ENCODE measurements around the gene TDRD5.
A peak's percentile ranks its signal among the peaks of the same experiment; 100 is the strongest.

The TDRD5 gene

DNA sequence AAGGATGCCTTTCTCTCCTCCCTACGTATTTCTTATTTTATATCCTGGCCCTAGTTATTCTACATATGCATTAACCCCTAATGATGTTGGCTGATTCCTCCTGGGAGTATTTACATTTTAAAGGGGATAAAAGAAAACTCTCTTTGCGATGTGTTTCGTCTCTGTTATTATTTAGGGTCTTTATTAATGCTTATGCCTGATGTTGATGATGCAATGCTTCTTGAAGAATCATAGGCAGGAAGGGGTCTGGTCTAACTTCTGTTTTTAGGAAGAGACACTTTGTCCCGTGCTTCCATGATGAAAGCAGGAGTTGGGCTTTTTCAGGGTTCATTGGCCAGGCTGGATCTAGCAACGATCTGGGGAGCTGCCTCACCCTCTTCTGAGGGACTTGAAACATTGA is 15.1 kb upstream of the TDRD5 start:
- H3K27me3 ChIP-seq (ENCODE audit: control insufficient read depth in 1 of 2, insufficient read depth in 2 of 2, low read length in 2 of 2): peaks cover 0 to 21% of the 10 kb centered on the region in 2 donors
- H3K4me3 ChIP-seq (ENCODE audit: low read depth in 1 of 2, low read length in 2 of 2): no peak overlapping the region

DNA sequence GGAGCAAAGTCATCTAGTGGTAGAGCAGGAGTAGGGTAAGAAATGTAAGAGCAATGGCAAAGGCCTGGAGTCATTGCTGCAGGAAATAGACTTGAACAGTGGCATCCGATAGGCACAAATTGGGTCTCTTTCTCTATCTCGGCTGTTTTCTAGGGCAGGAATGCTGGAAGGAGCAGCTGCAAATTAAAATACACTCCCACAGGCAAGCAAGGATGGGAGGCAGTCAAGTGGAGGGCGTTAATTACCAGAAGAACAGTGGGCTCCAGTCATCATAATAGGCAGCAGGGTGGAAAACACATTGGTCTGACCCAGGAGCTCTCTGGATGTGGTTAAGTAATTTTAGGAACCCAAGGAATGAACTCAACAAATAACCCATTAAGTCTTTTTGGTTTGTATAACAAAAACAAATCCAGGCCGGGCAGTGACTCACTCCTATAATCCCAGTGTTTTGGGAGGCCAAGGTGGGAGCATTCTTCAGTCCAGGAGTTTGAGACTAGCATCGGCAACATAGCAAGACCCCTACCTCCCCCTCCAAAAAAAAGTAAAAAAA is 7.8 kb upstream of the TDRD5 start:
- H3K9ac ChIP-seq (ENCODE audit: low read length): no peak overlapping the region
- H3K27me3 ChIP-seq (ENCODE audit: control insufficient read depth in 1 of 2, insufficient read depth in 2 of 2, low read length in 2 of 2): no peaks in the 10 kb centered on the region
- no peak overlapping the region for H3K27ac ChIP-seq (ENCODE audit: low read depth, low read length)
- no peaks in the 10 kb centered on the region for H3K4me1 ChIP-seq (ENCODE audit: insufficient read depth, low read length)
- H3K4me3 ChIP-seq (ENCODE audit: low read depth in 1 of 2, low read length in 2 of 2): no peak overlapping the region
- H3K36me3 ChIP-seq (ENCODE audit: insufficient read depth, low read length): no peaks in the 10 kb centered on the region
- no peaks in the 10 kb centered on the region for H3K9me3 ChIP-seq (ENCODE audit: low read length)

More for the DNA sequence above, 15.1 kb upstream of the TDRD5 start:
- no peaks in the 10 kb centered on the region for H3K4me1 ChIP-seq (ENCODE audit: insufficient read depth, low read length)
- no peaks in the 10 kb centered on the region for H3K9me3 ChIP-seq (ENCODE audit: low read length)
- H3K27ac ChIP-seq (ENCODE audit: low read depth, low read length): no peak overlapping the region
- no peaks in the 10 kb centered on the region for H3K36me3 ChIP-seq (ENCODE audit: insufficient read depth, low read length)
- H3K9ac ChIP-seq (ENCODE audit: low read length): no peak overlapping the region

DNA sequence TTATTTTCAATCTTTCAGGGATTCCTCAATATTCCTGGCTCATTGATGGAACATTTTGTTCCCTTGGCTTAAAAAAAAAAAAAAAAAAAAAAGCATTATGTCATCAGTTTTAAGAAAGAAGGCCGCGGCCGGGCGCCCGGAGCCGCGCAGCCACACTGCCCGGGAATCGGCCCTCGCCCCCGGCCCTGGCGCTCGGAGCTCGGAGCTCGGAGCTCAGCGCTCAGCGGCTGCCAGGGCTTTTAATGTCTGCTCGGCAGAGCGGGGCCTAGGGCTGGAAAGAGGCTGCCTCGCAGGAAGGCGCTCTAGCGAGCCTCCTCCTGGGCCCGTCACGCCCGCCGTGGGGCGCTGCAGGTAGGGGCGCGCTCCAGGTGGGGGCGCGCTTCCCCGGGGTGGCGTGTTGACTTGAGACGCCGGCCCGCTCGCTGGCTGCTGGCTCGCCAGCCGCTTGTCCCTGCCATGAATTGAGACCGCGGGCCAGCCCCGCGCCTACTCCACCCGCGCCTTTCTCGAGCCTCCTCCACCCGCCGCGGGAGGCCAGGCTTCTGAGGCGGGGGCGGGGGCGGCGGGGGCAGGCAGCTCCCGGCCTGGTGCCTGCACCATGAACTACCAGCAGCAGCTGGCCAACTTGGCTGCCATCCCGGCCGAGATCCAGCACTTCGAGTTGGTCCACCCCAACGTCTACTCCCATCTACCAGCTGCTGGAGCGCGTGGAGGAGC is 5.4 kb upstream of the TDRD5 start:
- H3K36me3 ChIP-seq (ENCODE audit: insufficient read depth, low read length): no peaks in the 10 kb centered on the region
- H3K9ac ChIP-seq (ENCODE audit: low read length): no peak overlapping the region
- peaks cover 3 to 6% of the 10 kb centered on the region in 2 donors for H3K27me3 ChIP-seq (ENCODE audit: control insufficient read depth in 1 of 2, insufficient read depth in 2 of 2, low read length in 2 of 2)
- H3K4me1 ChIP-seq (ENCODE audit: insufficient read depth, low read length): no peaks in the 10 kb centered on the region
- H3K27ac ChIP-seq (ENCODE audit: low read depth, low read length): no peak overlapping the region
- H3K9me3 ChIP-seq (ENCODE audit: low read length): no peaks in the 10 kb centered on the region
- peak overlapping the region; percentile 24 to 32 for H3K4me3 ChIP-seq (ENCODE audit: low read depth in 1 of 2, low read length in 2 of 2)

DNA sequence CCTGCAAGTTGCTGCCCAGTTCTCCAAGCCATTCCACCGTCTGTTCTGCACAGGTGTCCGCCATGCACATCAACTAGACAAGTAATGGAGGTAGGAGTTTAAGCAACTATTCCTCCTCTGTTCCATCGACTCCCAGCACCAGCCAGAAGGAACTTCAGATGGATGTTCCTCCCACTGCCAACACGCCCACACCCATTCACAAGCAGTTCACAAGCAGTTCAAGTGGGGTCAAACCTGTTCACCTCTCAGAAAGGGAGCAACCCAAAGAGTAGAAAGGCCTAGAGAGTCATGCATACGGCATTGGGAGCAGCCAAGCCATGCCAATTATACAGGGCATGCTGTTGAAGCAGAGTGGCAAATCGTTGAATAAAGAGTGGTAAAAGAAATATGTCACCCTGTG is 4.3 kb upstream of the TDRD5 start:
- H3K27ac ChIP-seq (ENCODE audit: low read depth, low read length): no peak overlapping the region
- H3K36me3 ChIP-seq (ENCODE audit: insufficient read depth, low read length): no peaks in the 10 kb centered on the region
- no peaks in the 10 kb centered on the region for H3K9me3 ChIP-seq (ENCODE audit: low read length)
- H3K27me3 ChIP-seq (ENCODE audit: control insufficient read depth in 1 of 2, insufficient read depth in 2 of 2, low read length in 2 of 2): peaks cover 7 to 17% of the 10 kb centered on the region in 2 donors
- H3K9ac ChIP-seq (ENCODE audit: low read length): no peak overlapping the region
- H3K4me1 ChIP-seq (ENCODE audit: insufficient read depth, low read length): no peaks in the 10 kb centered on the region
- no peak overlapping the region for H3K4me3 ChIP-seq (ENCODE audit: low read depth in 1 of 2, low read length in 2 of 2)

DNA sequence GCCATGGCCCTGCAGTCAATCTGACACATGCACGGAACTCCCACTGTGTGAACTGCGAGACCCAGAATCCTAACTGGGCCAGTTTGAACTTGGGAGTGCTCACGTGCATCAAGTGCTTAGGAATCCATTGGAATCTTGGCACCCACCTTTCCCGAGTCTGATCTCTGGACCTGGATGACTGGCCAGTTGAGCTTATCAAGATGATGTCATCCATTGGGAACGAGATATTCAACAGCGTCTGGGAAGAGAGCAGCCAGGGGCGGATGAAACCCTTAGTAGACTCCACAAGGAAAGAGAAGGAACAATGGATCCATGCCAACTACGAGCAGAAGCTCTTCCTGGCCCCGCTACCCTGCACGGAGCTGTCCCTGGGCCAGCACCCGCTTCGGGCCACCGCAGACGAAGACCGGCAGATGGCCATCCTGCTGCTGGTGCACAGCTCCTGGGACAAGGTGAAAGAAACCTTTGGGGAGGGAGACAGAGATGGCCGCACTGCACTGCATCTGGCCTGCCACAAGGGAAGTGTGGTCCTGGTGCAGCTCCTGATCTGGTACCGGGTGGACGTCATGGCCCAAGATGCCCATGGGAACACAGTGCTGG is 3.1 kb upstream of the TDRD5 start:
- no peaks in the 10 kb centered on the region for H3K9me3 ChIP-seq (ENCODE audit: low read length)
- no peak overlapping the region for H3K9ac ChIP-seq (ENCODE audit: low read length)
- no peak overlapping the region for H3K4me3 ChIP-seq (ENCODE audit: low read depth in 1 of 2, low read length in 2 of 2)
- H3K4me1 ChIP-seq (ENCODE audit: insufficient read depth, low read length): no peaks in the 10 kb centered on the region
- H3K36me3 ChIP-seq (ENCODE audit: insufficient read depth, low read length): no peaks in the 10 kb centered on the region
- H3K27ac ChIP-seq (ENCODE audit: low read depth, low read length): no peak overlapping the region
- peaks cover 9 to 17% of the 10 kb centered on the region in 2 donors for H3K27me3 ChIP-seq (ENCODE audit: control insufficient read depth in 1 of 2, insufficient read depth in 2 of 2, low read length in 2 of 2)

DNA sequence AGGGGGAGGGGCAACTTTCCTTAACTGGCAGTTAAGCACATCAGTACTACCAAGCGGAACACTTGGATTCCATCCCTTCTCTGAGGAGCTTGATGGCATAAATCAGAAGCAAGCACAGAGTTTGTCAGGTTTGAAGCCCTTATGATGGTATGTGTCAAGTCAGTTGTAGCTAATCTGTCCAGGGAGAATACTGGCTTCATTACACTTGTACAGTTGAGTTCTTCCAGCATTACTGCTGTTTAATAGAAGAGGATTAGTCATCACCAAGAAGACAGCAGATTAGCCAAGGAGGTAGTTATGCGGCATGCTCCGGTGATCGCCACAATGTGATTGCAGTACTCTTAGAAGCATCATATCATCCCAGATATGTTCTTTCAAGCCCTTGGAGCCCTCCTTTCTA is 2.1 kb upstream of the TDRD5 start:
- peaks cover 9 to 17% of the 10 kb centered on the region in 2 donors for H3K27me3 ChIP-seq (ENCODE audit: control insufficient read depth in 1 of 2, insufficient read depth in 2 of 2, low read length in 2 of 2)
- no peak overlapping the region for H3K27ac ChIP-seq (ENCODE audit: low read depth, low read length)
- H3K4me1 ChIP-seq (ENCODE audit: insufficient read depth, low read length): no peaks in the 10 kb centered on the region
- no peaks in the 10 kb centered on the region for H3K9me3 ChIP-seq (ENCODE audit: low read length)
- H3K4me3 ChIP-seq (ENCODE audit: low read depth in 1 of 2, low read length in 2 of 2): no peak overlapping the region
- no peaks in the 10 kb centered on the region for H3K36me3 ChIP-seq (ENCODE audit: insufficient read depth, low read length)
- no peak overlapping the region for H3K9ac ChIP-seq (ENCODE audit: low read length)

DNA sequence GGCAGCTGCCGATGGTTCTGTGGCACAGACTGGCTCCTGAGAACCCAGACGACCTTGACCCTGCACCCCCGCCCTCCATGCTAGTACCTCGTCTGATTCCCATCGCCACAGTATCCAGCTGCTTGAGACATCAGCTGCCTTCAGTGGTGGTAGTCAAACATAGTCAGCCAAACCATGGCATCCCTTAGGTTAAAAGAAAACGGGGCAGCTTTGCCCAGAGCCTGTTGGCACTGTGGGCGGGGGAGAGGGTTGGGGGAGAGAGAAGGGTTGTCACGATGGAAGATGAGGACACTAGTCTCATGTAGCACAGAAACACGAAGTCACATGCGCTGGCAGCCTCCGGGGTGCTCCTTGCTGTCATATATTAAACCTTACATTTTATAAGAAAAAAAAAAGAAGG is 961 bp upstream of the TDRD5 start:
- Histone ChIP-seq H3K9ac (ENCODE audit: low read length) (no peak overlapping the region), H3K27me3 (ENCODE audit: control insufficient read depth in 1 of 2, insufficient read depth in 2 of 2, low read length in 2 of 2) (peaks cover 9 to 17% of the 10 kb centered on the region in 2 donors), H3K9me3 (ENCODE audit: low read length) (no peaks in the 10 kb centered on the region), H3K4me1 (ENCODE audit: insufficient read depth, low read length) (no peaks in the 10 kb centered on the region), H3K36me3 (ENCODE audit: insufficient read depth, low read length) (no peaks in the 10 kb centered on the region), H3K4me3 (ENCODE audit: low read depth in 1 of 2, low read length in 2 of 2) (no peak overlapping the region), H3K27ac (ENCODE audit: low read depth, low read length) (no peak overlapping the region)

DNA sequence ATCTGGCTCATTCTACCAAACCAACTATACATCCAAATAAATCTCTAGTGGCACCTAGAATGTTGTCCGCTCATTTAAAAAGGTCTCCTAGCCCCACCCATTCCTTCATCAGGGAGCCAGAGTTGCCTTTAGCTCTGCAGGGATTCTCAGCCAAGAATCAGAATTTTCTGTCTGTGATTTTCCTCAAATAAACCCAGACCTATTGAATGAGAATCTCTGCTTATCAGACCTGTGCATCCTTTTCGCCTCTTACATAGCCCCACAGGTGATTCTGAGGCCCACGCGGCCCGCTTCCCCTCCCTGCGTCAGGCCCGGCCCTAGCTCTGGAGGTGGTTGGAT is 410 bp upstream of the TDRD5 start:
- no peak overlapping the region for H3K9ac ChIP-seq (ENCODE audit: low read length)
- no peaks in the 10 kb centered on the region for H3K9me3 ChIP-seq (ENCODE audit: low read length)
- no peak overlapping the region for H3K27ac ChIP-seq (ENCODE audit: low read depth, low read length)
- H3K4me1 ChIP-seq (ENCODE audit: insufficient read depth, low read length): no peaks in the 10 kb centered on the region
- no peak overlapping the region for H3K4me3 ChIP-seq (ENCODE audit: low read depth in 1 of 2, low read length in 2 of 2)
- H3K36me3 ChIP-seq (ENCODE audit: insufficient read depth, low read length): no peaks in the 10 kb centered on the region
- peaks cover 9 to 17% of the 10 kb centered on the region in 2 donors for H3K27me3 ChIP-seq (ENCODE audit: control insufficient read depth in 1 of 2, insufficient read depth in 2 of 2, low read length in 2 of 2)

DNA sequence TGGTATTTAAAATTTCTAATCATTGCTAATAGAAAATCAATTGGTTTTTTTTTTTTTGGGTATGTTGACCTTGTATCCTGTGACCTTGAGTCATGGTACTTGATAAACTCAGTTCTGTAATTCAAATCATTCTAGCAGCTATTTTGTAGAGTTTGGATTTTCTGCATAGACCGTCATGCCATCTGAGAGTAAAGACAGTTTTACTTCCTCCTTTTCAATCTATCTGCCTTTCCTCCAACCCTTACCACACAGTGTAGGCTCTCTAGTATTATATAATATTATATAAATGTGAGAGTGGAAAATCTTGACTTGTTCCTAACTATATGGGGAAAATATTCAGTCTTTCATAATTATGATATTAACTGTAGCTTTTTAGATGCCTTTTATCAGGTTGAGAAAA is 7.0 kb downstream of the TDRD5 start:
- Histone ChIP-seq H3K9me3 (ENCODE audit: low read length) (no peaks in the 10 kb centered on the region), H3K27ac (ENCODE audit: low read depth, low read length) (no peak overlapping the region), H3K36me3 (ENCODE audit: insufficient read depth, low read length) (no peaks in the 10 kb centered on the region), H3K9ac (ENCODE audit: low read length) (no peak overlapping the region), H3K27me3 (ENCODE audit: control insufficient read depth in 1 of 2, insufficient read depth in 2 of 2, low read length in 2 of 2) (no peaks in the 10 kb centered on the region), H3K4me1 (ENCODE audit: insufficient read depth, low read length) (no peaks in the 10 kb centered on the region), H3K4me3 (ENCODE audit: low read depth in 1 of 2, low read length in 2 of 2) (no peak overlapping the region)

DNA sequence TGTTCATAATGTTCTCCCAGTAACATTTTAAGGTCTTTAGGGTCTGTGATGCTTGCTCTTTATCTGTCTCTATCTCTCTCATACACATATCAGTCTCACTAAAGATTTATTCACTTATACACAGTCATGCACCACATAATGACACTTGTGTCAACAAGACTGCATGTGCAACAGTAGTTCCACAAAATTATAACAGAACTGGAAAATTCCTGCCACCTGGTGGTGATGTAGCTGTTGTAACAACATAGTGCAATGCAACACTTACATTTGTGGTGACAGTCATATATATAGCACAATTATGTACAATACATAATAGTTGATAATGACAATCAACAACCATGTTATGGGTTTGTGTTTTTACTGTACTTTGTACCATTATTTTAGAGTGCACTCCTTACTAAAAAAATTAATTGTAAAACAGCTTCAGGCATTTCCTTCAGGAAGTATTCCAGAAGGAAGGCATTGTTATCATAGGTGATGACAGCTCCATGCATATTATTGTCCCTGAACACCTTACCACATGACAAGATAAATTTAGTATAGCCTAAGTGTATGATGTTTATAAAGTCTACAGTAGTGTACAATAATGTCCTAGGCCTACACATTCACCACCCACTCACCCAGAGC is 8.1 kb downstream of the TDRD5 start:
- H3K27me3 ChIP-seq (ENCODE audit: control insufficient read depth in 1 of 2, insufficient read depth in 2 of 2, low read length in 2 of 2): no peaks in the 10 kb centered on the region

DNA sequence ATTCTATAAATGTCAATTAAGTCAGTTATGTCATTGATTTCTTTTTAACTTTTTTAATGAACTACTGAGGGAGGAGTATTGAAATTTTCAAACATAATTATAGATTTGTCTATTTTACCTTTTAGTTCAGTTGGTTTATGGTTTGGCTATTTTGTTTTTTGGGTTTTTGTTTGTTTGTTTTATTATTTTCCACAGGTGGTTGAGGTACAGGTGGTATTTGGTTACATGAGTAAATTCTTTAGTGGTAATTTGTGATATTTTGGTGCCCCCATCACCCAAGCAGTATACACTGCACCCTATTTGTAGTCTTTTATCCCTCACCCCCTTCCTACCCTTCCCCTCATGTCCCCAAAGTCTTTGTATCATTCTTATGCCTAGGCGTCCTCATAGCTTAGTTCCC is 9.5 kb downstream of the TDRD5 start:
- H3K36me3 ChIP-seq (ENCODE audit: insufficient read depth, low read length): no peaks in the 10 kb centered on the region
- no peaks in the 10 kb centered on the region for H3K27me3 ChIP-seq (ENCODE audit: control insufficient read depth in 1 of 2, insufficient read depth in 2 of 2, low read length in 2 of 2)
- H3K4me3 ChIP-seq (ENCODE audit: low read depth in 1 of 2, low read length in 2 of 2): no peak overlapping the region
- no peak overlapping the region for H3K9ac ChIP-seq (ENCODE audit: low read length)
- H3K9me3 ChIP-seq (ENCODE audit: low read length): no peaks in the 10 kb centered on the region
- H3K27ac ChIP-seq (ENCODE audit: low read depth, low read length): no peak overlapping the region
- no peaks in the 10 kb centered on the region for H3K4me1 ChIP-seq (ENCODE audit: insufficient read depth, low read length)

More for the DNA sequence above, 8.1 kb downstream of the TDRD5 start:
- H3K9me3 ChIP-seq (ENCODE audit: low read length): no peaks in the 10 kb centered on the region
- no peak overlapping the region for H3K27ac ChIP-seq (ENCODE audit: low read depth, low read length)
- H3K4me1 ChIP-seq (ENCODE audit: insufficient read depth, low read length): no peaks in the 10 kb centered on the region
- no peaks in the 10 kb centered on the region for H3K36me3 ChIP-seq (ENCODE audit: insufficient read depth, low read length)
- H3K4me3 ChIP-seq (ENCODE audit: low read depth in 1 of 2, low read length in 2 of 2): no peak overlapping the region
- no peak overlapping the region for H3K9ac ChIP-seq (ENCODE audit: low read length)
